GM12878 (cell line): Measurements from ENCODE around the gene ABCB9. TPM values are rescaled to one million over a fixed set of nuclear protein-coding genes. Genes with fewer than 3 reads are reported as not detected.

Source experiments
- BCLAF1 ChIP-seq: fragments of 450-650 bp; IDR thresholded peaks from 2 replicates; pipeline ENCODE4 v1.6.1; 2017; ENCODE audit warnings: antibody characterized with exemption, mild to moderate bottlenecking, moderate library complexity
- HCFC1 ChIP-seq: fragments of 150-350 bp; IDR thresholded peaks from 2 replicates; pipeline ENCODE4 v1.6.1; 2014; ENCODE audit warnings: low read length
- KAT2A ChIP-seq: conservative IDR thresholded peaks from 2 replicates; pipeline ENCODE4 v1.6.1; 2011; ENCODE audit warnings: low read depth, low read length; ENCODE audit not compliant: control insufficient read depth
- KLF5 ChIP-seq: fragments of 450-650 bp; IDR thresholded peaks from 2 replicates; pipeline ENCODE4 v1.6.1; 2014; ENCODE audit warnings: mild to moderate bottlenecking; ENCODE audit not compliant: partially characterized antibody
- NR2C2 ChIP-seq: IDR thresholded peaks from 2 replicates; pipeline ENCODE4 v1.6.1; 2011; ENCODE audit warnings: borderline replicate concordance, low read depth; ENCODE audit not compliant: control insufficient read depth, insufficient read length
- RAD51 ChIP-seq: fragments of 450-650 bp; IDR thresholded peaks from 2 replicates; pipeline ENCODE4 v1.6.1; 2016; ENCODE audit warnings: moderate library complexity, mild to moderate bottlenecking, inconsistent platforms
- RB1 ChIP-seq: fragments of 450-650 bp; formaldehyde crosslinking; IDR thresholded peaks from 2 replicates; pipeline ENCODE4 v1.6.1; 2017; ENCODE audit warnings: mild to moderate bottlenecking, borderline replicate concordance
- RELA ChIP-seq: fragments of 450-650 bp; IDR thresholded peaks from 2 replicates; pipeline ENCODE4 v1.8.0; 2014; ENCODE audit warnings: borderline replicate concordance; ENCODE audit not compliant: partially characterized antibody
- SREBF1 ChIP-seq: IDR thresholded peaks from 2 replicates; pipeline ENCODE4 v1.6.1; 2012; ENCODE audit warnings: mild to moderate bottlenecking, low read length
- STAT3 ChIP-seq: IDR thresholded peaks from 2 replicates; pipeline ENCODE4 v1.6.1; 2011; ENCODE audit warnings: low read depth, low read length, improper control_type of control experiment
- USF1 ChIP-seq: IDR thresholded peaks from 2 replicates; pipeline ENCODE4 v1.6.1; 2011; ENCODE audit warnings: borderline replicate concordance, low read depth, mild to moderate bottlenecking, moderate library complexity, mixed read lengths, low read length; ENCODE audit not compliant: insufficient read depth; ENCODE audit errors: extremely low read length
- polyA plus RNA-seq, 11 experiments: library from polyadenylated mRNA; depleted of rRNA in 4 of 11; unstranded in 6 of 11; stranded (reverse) in 5 of 11; fragments of >200 nt; fragmentation: Nextera tagmentation in 4 of 11; fragmentation: Illumina TruSeq in 1 of 11; extraction: Ambion mirVana in 4 of 11; extraction: Trizol in 1 of 11; gene quantifications; 1 replicate in 1 of 11; 2 replicates in 10 of 11; pipeline versions ENCODE4 v1.2.1 to v1.2.3, GENCODE V29; 2011 to 2016; ENCODE audit warnings: inconsistent platforms in 2 of 11, missing spikeins in 2 of 11, low read depth in 1 of 11
- total RNA-seq, 4 experiments: library from RNA; depleted of rRNA in 3 of 4; stranded (reverse); fragments of >200 nt in 3 of 4; fragmentation: Illumina TruSeq in 1 of 4; extraction: Trizol in 1 of 4; gene quantifications; 2 replicates each; pipeline versions ENCODE4 v1.2.1 to v1.2.3, GENCODE V29; 2013 to 2021

The ABCB9 gene
- total and polyA plus RNA-seq, 10 of the 15 experiments (the other 5 are each of a cell fraction or from before 2014, with no cell fraction given), result 0.37 to 4.9 (median 3.1) TPM

- TF ChIP-seq NR2C2 (no peak), SREBF1 (no peak), STAT3 (no peak), RAD51 (no peak), USF1 (no peak), BCLAF1 (no peak), KAT2A (no peak), KLF5 (no peak), RB1 (no peak), HCFC1 (no peak), RELA (no peak)
- TF ChIP-seq, all 136 proteins: peak for 0
Observed at GRCh38 chr12:122966743-122967550, 684 bp upstream of the ABCB9 start (continued).
